Measurements from ENCODE around the gene PROK1.
A peak's percentile ranks its signal among the peaks of the same experiment; 100 is the strongest.

PROK1 gene

GRCh38 chr1:110407260-110408210 lies 43.4 kb upstream of the PROK1 start, which contains the start of gene LAMTOR5:
TSS of gene LAMTOR5 (minus strand) at chr1:110407694. CDS start at chr1:110407620, 74 bp downstream.
- peak within 1 kb of the TSS; percentile 74 to 98 for H3K4me3 ChIP-seq (ENCODE audit: low read length in 2 of 2)
- H4K8ac ChIP-seq (ENCODE audit: low read depth, low read length), result no peak within 1 kb of the TSS
- peak within 1 kb of the TSS; percentile 87 for H3K23ac ChIP-seq (ENCODE audit: low read depth, low read length, poor library complexity)
- H3K36me3 ChIP-seq (replicated peaks in 1 of 2; ENCODE audit: control insufficient read depth in 2 of 2, insufficient read depth in 2 of 2, low read length in 2 of 2), result peaks cover 2 to 36% of the 10 kb centered on the region in 2 donors
- WGBS, 2 donors (ENCODE audit: extremely low coverage in 2 of 2, insufficient read length in 2 of 2, insufficient replicate concordance in 1 of 2), result no CpG with 5 or more reads among the region's 76 CpGs
- peaks cover 3% of the 10 kb centered on the region for H3K79me1 ChIP-seq (ENCODE audit: low read depth, low read length)
- H2BK15ac ChIP-seq (ENCODE audit: low read length), result no peak within 1 kb of the TSS
- H3K9me3 ChIP-seq (replicated peaks in 1 of 2; ENCODE audit: control insufficient read depth in 2 of 2, insufficient read depth in 1 of 2, low read depth in 1 of 2, low read length in 2 of 2), result no peaks in the 10 kb centered on the region
- peak; percentile 86 for DNase-seq (ENCODE audit: low spot score)
- H2AFZ ChIP-seq (ENCODE audit: low read length), result peak within 1 kb of the TSS; percentile 95
- H3K27me3 ChIP-seq (ENCODE audit: control insufficient read depth in 3 of 3, insufficient read depth in 3 of 3, low read depth in 1 of 3, low read length in 3 of 3), result peaks cover 0 to 2% (median 0%) of the 10 kb centered on the region in 3 experiments
- peak within 1 kb of the TSS; percentile 39 for H3K14ac ChIP-seq (ENCODE audit: low read length)
- no peak within 1 kb of the TSS for H2AK5ac ChIP-seq (ENCODE audit: low read depth, low read length)
- H3K18ac ChIP-seq (ENCODE audit: low read length), result peak within 1 kb of the TSS; percentile 95
- H3K9ac ChIP-seq (ENCODE audit: low read depth, low read length, poor library complexity), result peak within 1 kb of the TSS; percentile 91
- peak within 1 kb of the TSS; percentile 26 for H3K27ac ChIP-seq (replicated peaks; ENCODE audit: low read length)
- H2BK12ac ChIP-seq (ENCODE audit: low read length), result no peak within 1 kb of the TSS
- no peak within 1 kb of the TSS for H4K91ac ChIP-seq (ENCODE audit: low read depth, low read length, poor library complexity)
- no peak within 1 kb of the TSS for H2BK5ac ChIP-seq (ENCODE audit: low read length)
- H2BK120ac ChIP-seq (ENCODE audit: low read depth, low read length), result no peak within 1 kb of the TSS
- peaks cover 0 to 3% of the 10 kb centered on the region in 2 donors for H3K4me1 ChIP-seq (ENCODE audit: control insufficient read depth in 2 of 2, insufficient read depth in 1 of 2, low read depth in 1 of 2, low read length in 2 of 2)
- H3K4ac ChIP-seq (ENCODE audit: low read length), result no peak within 1 kb of the TSS
- H3K4me2 ChIP-seq (ENCODE audit: insufficient read depth, low read length, poor library complexity, severe bottlenecking), result peak within 1 kb of the TSS; percentile 95

GRCh38 chr1:110408488-110408887 lies 42.5 kb upstream of the PROK1 start:
- no peak overlapping the region for H3K4me2 ChIP-seq (ENCODE audit: insufficient read depth, low read length, poor library complexity, severe bottlenecking)
- no peak overlapping the region for H2BK15ac ChIP-seq (ENCODE audit: low read length)
- H2BK120ac ChIP-seq (ENCODE audit: low read depth, low read length), result no peak overlapping the region
- no peak for DNase-seq (ENCODE audit: low spot score)
- no peak overlapping the region for H4K91ac ChIP-seq (ENCODE audit: low read depth, low read length, poor library complexity)
- no peak overlapping the region for H3K9ac ChIP-seq (ENCODE audit: low read depth, low read length, poor library complexity)
- H3K27ac ChIP-seq (replicated peaks; ENCODE audit: low read length), result no peak overlapping the region
- H2AFZ ChIP-seq (ENCODE audit: low read length), result no peak overlapping the region
- no peak overlapping the region for H3K14ac ChIP-seq (ENCODE audit: low read length)
- no peak overlapping the region for H2BK5ac ChIP-seq (ENCODE audit: low read length)
- no peak overlapping the region for H2BK12ac ChIP-seq (ENCODE audit: low read length)
- peaks cover 0 to 2% (median 0%) of the 10 kb centered on the region in 3 experiments for H3K27me3 ChIP-seq (ENCODE audit: control insufficient read depth in 3 of 3, insufficient read depth in 3 of 3, low read depth in 1 of 3, low read length in 3 of 3)
- peak overlapping the region in 1 of 2 donors; percentile 74 for H3K4me3 ChIP-seq (ENCODE audit: low read length in 2 of 2)
- no peaks in the 10 kb centered on the region for H3K9me3 ChIP-seq (replicated peaks in 1 of 2; ENCODE audit: control insufficient read depth in 2 of 2, insufficient read depth in 1 of 2, low read depth in 1 of 2, low read length in 2 of 2)
- H3K4ac ChIP-seq (ENCODE audit: low read length), result no peak overlapping the region
- H3K79me1 ChIP-seq (ENCODE audit: low read depth, low read length), result peaks cover 3% of the 10 kb centered on the region
- no peak overlapping the region for H2AK5ac ChIP-seq (ENCODE audit: low read depth, low read length)
- no peak overlapping the region for H3K23ac ChIP-seq (ENCODE audit: low read depth, low read length, poor library complexity)
- H4K8ac ChIP-seq (ENCODE audit: low read depth, low read length), result no peak overlapping the region
- H3K4me1 ChIP-seq (ENCODE audit: control insufficient read depth in 2 of 2, insufficient read depth in 1 of 2, low read depth in 1 of 2, low read length in 2 of 2), result peaks cover 0 to 3% of the 10 kb centered on the region in 2 donors
- no CpG with 5 or more reads among the region's 8 CpGs for WGBS, 2 donors (ENCODE audit: extremely low coverage in 2 of 2, insufficient read length in 2 of 2, insufficient replicate concordance in 1 of 2)
- H3K36me3 ChIP-seq (replicated peaks in 1 of 2; ENCODE audit: control insufficient read depth in 2 of 2, insufficient read depth in 2 of 2, low read length in 2 of 2), result peaks cover 2 to 27% of the 10 kb centered on the region in 2 donors
- H3K18ac ChIP-seq (ENCODE audit: low read length), result no peak overlapping the region

GRCh38 chr1:110409316-110409715 lies 41.6 kb upstream of the PROK1 start:
- Histone ChIP-seq H3K23ac (ENCODE audit: low read depth, low read length, poor library complexity) (no peak overlapping the region), H3K4me2 (ENCODE audit: insufficient read depth, low read length, poor library complexity, severe bottlenecking) (no peak overlapping the region)

GRCh38 chr1:110411173-110411735 lies 39.7 kb upstream of the PROK1 start:
- Histone ChIP-seq H3K79me1 (ENCODE audit: low read depth, low read length) (peaks cover 3% of the 10 kb centered on the region), H3K4me3 (ENCODE audit: low read length in 2 of 2) (no peak overlapping the region), H3K4me1 (ENCODE audit: control insufficient read depth in 2 of 2, insufficient read depth in 1 of 2, low read depth in 1 of 2, low read length in 2 of 2) (peaks cover 0 to 3% of the 10 kb centered on the region in 2 donors), H2BK120ac (ENCODE audit: low read depth, low read length) (no peak overlapping the region), H2AK5ac (ENCODE audit: low read depth, low read length) (no peak overlapping the region), H4K8ac (ENCODE audit: low read depth, low read length) (no peak overlapping the region), H4K91ac (ENCODE audit: low read depth, low read length, poor library complexity) (no peak overlapping the region), H3K18ac (ENCODE audit: low read length) (no peak overlapping the region), H3K27me3 (ENCODE audit: control insufficient read depth in 3 of 3, insufficient read depth in 3 of 3, low read depth in 1 of 3, low read length in 3 of 3) (peaks cover 0 to 2% (median 0%) of the 10 kb centered on the region in 3 experiments), H3K23ac (ENCODE audit: low read depth, low read length, poor library complexity) (no peak overlapping the region), H2BK15ac (ENCODE audit: low read length) (no peak overlapping the region), H3K9me3 (replicated peaks in 1 of 2; ENCODE audit: control insufficient read depth in 2 of 2, insufficient read depth in 1 of 2, low read depth in 1 of 2, low read length in 2 of 2) (no peaks in the 10 kb centered on the region), H2AFZ (ENCODE audit: low read length) (no peak overlapping the region), H2BK12ac (ENCODE audit: low read length) (no peak overlapping the region), H3K14ac (ENCODE audit: low read length) (no peak overlapping the region), H3K4me2 (ENCODE audit: insufficient read depth, low read length, poor library complexity, severe bottlenecking) (no peak overlapping the region), H3K9ac (ENCODE audit: low read depth, low read length, poor library complexity) (no peak overlapping the region), H3K36me3 (replicated peaks in 1 of 2; ENCODE audit: control insufficient read depth in 2 of 2, insufficient read depth in 2 of 2, low read length in 2 of 2) (peaks cover 0 to under 1% of the 10 kb centered on the region in 2 donors), H3K4ac (ENCODE audit: low read length) (no peak overlapping the region), H3K27ac (replicated peaks; ENCODE audit: low read length) (no peak overlapping the region), H2BK5ac (ENCODE audit: low read length) (no peak overlapping the region)
- no peak for DNase-seq (ENCODE audit: low spot score)
- no CpG with 5 or more reads among the region's 7 CpGs for WGBS, 2 donors (ENCODE audit: extremely low coverage in 2 of 2, insufficient read length in 2 of 2, insufficient replicate concordance in 1 of 2)

More at GRCh38 chr1:110409316-110409715, 41.6 kb upstream of the PROK1 start:
- peaks cover 0 to 3% of the 10 kb centered on the region in 2 donors for H3K4me1 ChIP-seq (ENCODE audit: control insufficient read depth in 2 of 2, insufficient read depth in 1 of 2, low read depth in 1 of 2, low read length in 2 of 2)
- no peak overlapping the region for H3K9ac ChIP-seq (ENCODE audit: low read depth, low read length, poor library complexity)
- no peak overlapping the region for H3K27ac ChIP-seq (replicated peaks; ENCODE audit: low read length)
- H2BK120ac ChIP-seq (ENCODE audit: low read depth, low read length), result no peak overlapping the region
- no peak overlapping the region for H3K4ac ChIP-seq (ENCODE audit: low read length)
- H3K36me3 ChIP-seq (replicated peaks in 1 of 2; ENCODE audit: control insufficient read depth in 2 of 2, insufficient read depth in 2 of 2, low read length in 2 of 2), result peaks cover 0 to 18% of the 10 kb centered on the region in 2 donors
- no peak for DNase-seq (ENCODE audit: low spot score)
- no peak overlapping the region for H3K18ac ChIP-seq (ENCODE audit: low read length)
- H3K27me3 ChIP-seq (ENCODE audit: control insufficient read depth in 3 of 3, insufficient read depth in 3 of 3, low read depth in 1 of 3, low read length in 3 of 3), result peaks cover 0 to 2% (median 0%) of the 10 kb centered on the region in 3 experiments
- no CpG with 5 or more reads among the region's 6 CpGs for WGBS, 2 donors (ENCODE audit: extremely low coverage in 2 of 2, insufficient read length in 2 of 2, insufficient replicate concordance in 1 of 2)
- peaks cover 3% of the 10 kb centered on the region for H3K79me1 ChIP-seq (ENCODE audit: low read depth, low read length)
- no peak overlapping the region for H3K14ac ChIP-seq (ENCODE audit: low read length)
- no peak overlapping the region for H2BK15ac ChIP-seq (ENCODE audit: low read length)
- no peak overlapping the region for H2AK5ac ChIP-seq (ENCODE audit: low read depth, low read length)
- no peak overlapping the region for H2BK5ac ChIP-seq (ENCODE audit: low read length)
- H3K4me3 ChIP-seq (ENCODE audit: low read length in 2 of 2), result no peak overlapping the region
- H4K91ac ChIP-seq (ENCODE audit: low read depth, low read length, poor library complexity), result no peak overlapping the region
- H4K8ac ChIP-seq (ENCODE audit: low read depth, low read length), result no peak overlapping the region
- H2BK12ac ChIP-seq (ENCODE audit: low read length), result no peak overlapping the region
- H3K9me3 ChIP-seq (replicated peaks in 1 of 2; ENCODE audit: control insufficient read depth in 2 of 2, insufficient read depth in 1 of 2, low read depth in 1 of 2, low read length in 2 of 2), result no peaks in the 10 kb centered on the region
- no peak overlapping the region for H2AFZ ChIP-seq (ENCODE audit: low read length)

Measured in neuronal stem cell (in vitro differentiated cells).